Measurements from ENCODE around the gene MCF2L2. TPM values are rescaled to one million over a fixed set of nuclear protein-coding genes. Genes with fewer than 3 reads are reported as not detected.
A peak's percentile ranks its signal among the peaks of the same experiment; 100 is the strongest.

The MCF2L2 gene
- total and polyA plus RNA-seq, 2 donors from 2014 or later, result 0.32 to 1.7 TPM

DNA sequence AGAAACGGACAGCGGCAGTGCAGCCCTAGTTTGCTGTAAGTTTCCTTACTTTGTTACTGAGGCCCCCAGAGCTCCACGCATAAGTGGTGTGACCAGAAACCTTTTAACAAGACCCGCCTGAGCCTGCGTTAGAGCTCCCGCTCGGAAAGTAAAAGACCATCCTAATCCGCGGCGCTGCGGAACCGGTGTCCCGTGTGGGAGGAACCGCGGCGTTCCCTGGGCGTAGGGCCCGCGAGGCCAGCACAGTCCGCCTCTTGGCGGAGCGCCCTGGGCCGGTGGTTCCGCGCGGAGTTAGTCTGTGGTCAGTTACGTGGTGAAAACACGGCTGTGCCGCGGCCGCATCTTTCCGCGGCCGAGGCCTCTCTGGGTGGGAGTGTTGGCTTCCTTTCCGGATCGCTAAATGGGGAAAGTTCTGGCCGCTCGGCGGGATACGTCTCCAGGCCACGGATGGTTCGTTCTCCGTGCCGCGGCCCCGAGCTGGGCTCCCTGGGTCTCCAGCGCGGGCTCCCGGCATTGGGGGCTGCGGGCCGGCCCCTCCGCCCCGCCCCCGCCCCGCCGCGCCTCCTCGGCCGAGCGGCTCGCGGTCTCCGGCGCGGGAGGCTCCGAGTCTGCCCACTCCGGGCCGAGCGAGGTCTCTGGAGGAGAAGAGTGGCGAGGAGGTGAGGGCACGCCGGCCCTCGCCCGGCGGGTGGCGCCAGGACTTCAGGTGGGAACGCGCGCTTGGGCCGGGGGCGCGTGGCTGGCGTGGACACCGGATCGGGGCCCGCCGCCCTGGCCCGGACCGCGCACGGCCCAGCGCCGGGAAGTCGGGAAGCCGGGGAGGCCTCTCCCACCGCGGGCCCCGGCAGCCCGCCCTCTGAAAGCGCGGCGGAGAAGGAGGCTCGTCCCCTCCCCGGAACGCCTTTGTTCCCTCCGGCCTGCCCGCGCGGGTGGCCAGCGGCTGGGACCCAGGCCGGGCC is 174.6 kb downstream of the MCF2L2 start:
- H3K36me3 ChIP-seq (ENCODE audit: control insufficient read depth in 2 of 3, insufficient read depth in 3 of 3, low read length in 3 of 3), result no peaks in the 10 kb centered on the region
- no peak for FAIRE-seq

DNA sequence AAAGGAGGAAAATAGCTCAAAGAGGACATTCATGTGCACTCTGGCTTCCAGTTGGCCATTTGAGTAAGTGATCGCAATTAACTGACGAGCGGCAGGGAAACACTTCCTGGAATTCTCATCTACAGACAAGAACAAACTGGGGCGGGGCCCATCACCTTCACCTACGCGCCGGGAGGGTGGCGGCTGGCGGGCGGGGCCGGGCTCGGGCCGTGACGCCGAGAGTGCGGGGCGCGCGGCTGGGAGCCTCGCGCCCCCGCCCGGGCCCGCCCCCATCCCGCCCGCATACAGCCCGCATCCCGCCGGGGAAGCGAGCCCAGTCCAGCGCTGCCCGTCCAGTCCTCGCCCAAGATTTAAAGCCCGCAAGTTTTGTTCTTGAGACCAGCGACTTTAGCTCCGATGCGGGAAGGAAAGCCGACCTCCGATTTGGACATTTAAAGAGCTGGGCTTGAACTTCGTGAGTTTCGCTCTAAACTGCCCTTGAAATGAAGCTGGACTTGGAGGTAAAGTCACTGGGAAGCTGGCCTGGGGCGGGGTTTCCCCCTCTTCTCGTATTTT is 175.4 kb downstream of the MCF2L2 start, which contains the start of gene B3GNT5:
Gene B3GNT5 (plus strand): TSS at position 281 of the 555 bp plus-strand sequence. CDS start 16,546 bp downstream, outside the sequence.
- Histone ChIP-seq H3K4me3 (ENCODE audit: low read length in 3 of 3) (peak within 1 kb of the TSS; percentile 85 to 93 (median 92)), H3K9me3 (ENCODE audit: control insufficient read depth in 2 of 3, insufficient read depth in 1 of 3, low read length in 3 of 3) (no peaks in the 10 kb centered on the region), H3K9ac (ENCODE audit: low read length in 3 of 3) (peak within 1 kb of the TSS; percentile 79 to 98 (median 90)), H3K4me1 (ENCODE audit: control insufficient read depth in 2 of 3, insufficient read depth in 2 of 3, low read depth in 1 of 3, low read length in 3 of 3) (peaks cover 0 to 2% (median 0%) of the 10 kb centered on the region in 3 donors), H3K27ac (ENCODE audit: low read depth in 2 of 2, low read length in 2 of 2) (peak within 1 kb of the TSS; percentile 89 to 94), H3K27me3 (ENCODE audit: control insufficient read depth, insufficient read depth, low read length) (no peaks in the 10 kb centered on the region), H3K36me3 (ENCODE audit: control insufficient read depth in 2 of 3, insufficient read depth in 3 of 3, low read length in 3 of 3) (no peaks in the 10 kb centered on the region)
- DNase-seq (peak in 3 of 5 donors; percentile 54 to 81 (median 75)), FAIRE-seq (no peak)
- intact Hi-C loops (cut with DNase I), result no loop called here
- TF ChIP-seq, protein P1, sequence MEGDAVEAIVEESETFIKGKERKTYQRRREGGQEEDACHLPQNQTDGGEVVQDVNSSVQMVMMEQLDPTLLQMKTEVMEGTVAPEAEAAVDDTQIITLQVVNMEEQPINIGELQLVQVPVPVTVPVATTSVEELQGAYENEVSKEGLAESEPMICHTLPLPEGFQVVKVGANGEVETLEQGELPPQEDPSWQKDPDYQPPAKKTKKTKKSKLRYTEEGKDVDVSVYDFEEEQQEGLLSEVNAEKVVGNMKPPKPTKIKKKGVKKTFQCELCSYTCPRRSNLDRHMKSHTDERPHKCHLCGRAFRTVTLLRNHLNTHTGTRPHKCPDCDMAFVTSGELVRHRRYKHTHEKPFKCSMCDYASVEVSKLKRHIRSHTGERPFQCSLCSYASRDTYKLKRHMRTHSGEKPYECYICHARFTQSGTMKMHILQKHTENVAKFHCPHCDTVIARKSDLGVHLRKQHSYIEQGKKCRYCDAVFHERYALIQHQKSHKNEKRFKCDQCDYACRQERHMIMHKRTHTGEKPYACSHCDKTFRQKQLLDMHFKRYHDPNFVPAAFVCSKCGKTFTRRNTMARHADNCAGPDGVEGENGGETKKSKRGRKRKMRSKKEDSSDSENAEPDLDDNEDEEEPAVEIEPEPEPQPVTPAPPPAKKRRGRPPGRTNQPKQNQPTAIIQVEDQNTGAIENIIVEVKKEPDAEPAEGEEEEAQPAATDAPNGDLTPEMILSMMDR (IDR thresholded peaks at IDR 0.05; ENCODE audit: borderline replicate concordance, extremely low read depth, insufficient read depth), result no peak

More for the DNA sequence above, 174.6 kb downstream of the MCF2L2 start:
- peak; percentile 69 to 89 (median 80) for DNase-seq
- Histone ChIP-seq H3K4me1 (ENCODE audit: control insufficient read depth in 2 of 3, insufficient read depth in 2 of 3, low read depth in 1 of 3, low read length in 3 of 3) (peaks cover 0 to 2% (median 0%) of the 10 kb centered on the region in 3 donors), H3K4me3 (ENCODE audit: low read length in 3 of 3) (peak overlapping the region; percentile 85 to 93 (median 92)), H3K27me3 (ENCODE audit: control insufficient read depth, insufficient read depth, low read length) (no peaks in the 10 kb centered on the region), H3K9ac (ENCODE audit: low read length in 3 of 3) (peak overlapping the region; percentile 79 to 98 (median 90)), H3K9me3 (ENCODE audit: control insufficient read depth in 2 of 3, insufficient read depth in 1 of 3, low read length in 3 of 3) (no peaks in the 10 kb centered on the region), H3K27ac (ENCODE audit: low read depth in 2 of 2, low read length in 2 of 2) (peak overlapping the region; percentile 89 to 94)
- intact Hi-C loops (cut with DNase I), result no loop called here
- TF ChIP-seq, protein P1 (IDR thresholded peaks at IDR 0.05; ENCODE audit: borderline replicate concordance, extremely low read depth, insufficient read depth), result peak; percentile 27

DNA sequence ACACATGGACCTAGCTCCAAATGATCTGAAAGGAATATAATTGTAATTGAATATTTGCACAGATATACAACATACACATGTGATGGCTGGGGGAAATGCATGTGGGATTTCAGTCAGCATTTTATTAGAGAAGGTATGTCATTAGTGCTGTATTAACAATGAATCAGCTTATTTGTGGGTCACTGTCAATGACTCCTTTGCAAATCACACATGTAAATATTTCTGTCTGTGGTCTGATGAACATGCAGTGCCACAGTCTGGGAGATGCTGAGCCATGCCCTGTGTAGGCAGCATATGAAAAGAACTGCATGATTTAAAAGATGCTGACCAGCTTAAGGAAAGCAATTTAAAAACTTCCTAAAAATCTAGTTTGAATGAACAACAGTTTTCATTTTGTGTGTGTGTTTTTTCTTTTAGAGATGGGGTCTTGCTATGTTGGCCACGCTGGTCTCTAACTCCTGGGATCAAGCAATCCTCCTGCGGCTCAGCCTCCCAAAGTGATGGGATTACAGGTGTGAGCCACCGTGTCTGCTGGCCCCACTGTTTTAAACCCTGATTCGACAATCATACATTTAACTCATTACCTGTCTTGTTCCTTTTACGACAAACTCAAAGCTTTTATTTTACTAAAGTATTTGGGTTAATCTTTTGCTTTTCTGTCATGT is 176.2 kb downstream of the MCF2L2 start:
- Histone ChIP-seq H3K36me3 (ENCODE audit: control insufficient read depth in 2 of 3, insufficient read depth in 3 of 3, low read length in 3 of 3) (no peaks in the 10 kb centered on the region), H3K27me3 (ENCODE audit: control insufficient read depth, insufficient read depth, low read length) (no peaks in the 10 kb centered on the region), H3K4me1 (ENCODE audit: control insufficient read depth in 2 of 3, insufficient read depth in 2 of 3, low read depth in 1 of 3, low read length in 3 of 3) (peaks cover 0 to 2% (median 0%) of the 10 kb centered on the region in 3 donors), H3K4me3 (ENCODE audit: low read length in 3 of 3) (peak overlapping the region; percentile 48 to 80 (median 67)), H3K9ac (ENCODE audit: low read length in 3 of 3) (no peak overlapping the region), H3K27ac (ENCODE audit: low read depth in 2 of 2, low read length in 2 of 2) (no peak overlapping the region), H3K9me3 (ENCODE audit: control insufficient read depth in 2 of 3, insufficient read depth in 1 of 3, low read length in 3 of 3) (no peaks in the 10 kb centered on the region)
- no peak for DNase-seq
- FAIRE-seq, result no peak
- intact Hi-C loops (cut with DNase I), result no loop called here
- TF ChIP-seq, protein P1 (IDR thresholded peaks at IDR 0.05; ENCODE audit: borderline replicate concordance, extremely low read depth, insufficient read depth), result no peak

Measured in kidney (tissue), 14 donors.